GM19099 (cell line): ENCODE results near the gene ITGB1BP2.

Experiments used
- POLR2A ChIP-seq: IDR thresholded peaks from 3 replicates; pipeline ENCODE4 v1.6.1; 2011; ENCODE audit warnings: low read depth; ENCODE audit not compliant: insufficient read length; ENCODE audit errors: extremely low read depth

Gene ITGB1BP2

GRCh38 chrX:71301195-71301924 is at the start of gene ITGB1BP2:
TSS of gene ITGB1BP2 (plus strand) at chrX:71301750. CDS start at chrX:71301807, 57 bp downstream.
- TF ChIP-seq POLR2A: no peak

- no peak for TF ChIP-seq POLR2A
These were observed 49.3 kb upstream of the ITGB1BP2 start for GRCh38 chrX:71252221-71252620.

GRCh38 chrX:71253253-71254091 is 48.1 kb upstream of the ITGB1BP2 start:
- no peak for TF ChIP-seq POLR2A

GRCh38 chrX:71254092-71254963 is 47.2 kb upstream of the ITGB1BP2 start, which contains the start of gene ZMYM3:
TSS of gene ZMYM3 (minus strand) at chrX:71254140. CDS start at chrX:71253255, 885 bp downstream.
- peak; percentile 56 for TF ChIP-seq POLR2A

- no peak for TF ChIP-seq POLR2A
These were observed 45.5 kb upstream of the ITGB1BP2 start for GRCh38 chrX:71256051-71256450.

GRCh38 chrX:71256856-71257255 is 44.7 kb upstream of the ITGB1BP2 start:
- TF ChIP-seq POLR2A: no peak

- no peak for TF ChIP-seq POLR2A
These were observed 31.7 kb upstream of the ITGB1BP2 start for GRCh38 chrX:71269801-71270395.

GRCh38 chrX:71282514-71283402 is 18.8 kb upstream of the ITGB1BP2 start:
- TF ChIP-seq POLR2A: no peak

- peak; percentile 65 for TF ChIP-seq POLR2A
These were observed 18.0 kb upstream of the ITGB1BP2 start, which contains the start of gene NONO for GRCh38 chrX:71283403-71284143. TSS of gene NONO (plus strand) at chrX:71283635. CDS start at chrX:71290638, 7,003 bp downstream.

- TF ChIP-seq POLR2A: no peak
These were observed 15.6 kb upstream of the ITGB1BP2 start for GRCh38 chrX:71285929-71286328.

GRCh38 chrX:71291381-71291780 is 10.2 kb upstream of the ITGB1BP2 start:
- TF ChIP-seq POLR2A: no peak

- TF ChIP-seq POLR2A: no peak
These were observed 8.7 kb upstream of the ITGB1BP2 start for GRCh38 chrX:71292669-71293365.
